ENCODE measurements around the gene SNX25. TPM values are rescaled to one million over a fixed set of nuclear protein-coding genes. Genes with fewer than 3 reads are reported as not detected.
A peak's percentile ranks its signal among the peaks of the same experiment; 100 is the strongest.

SNX25 gene
- total RNA-seq, 1 experiment from 2014 or later = 3.5 TPM

DNA sequence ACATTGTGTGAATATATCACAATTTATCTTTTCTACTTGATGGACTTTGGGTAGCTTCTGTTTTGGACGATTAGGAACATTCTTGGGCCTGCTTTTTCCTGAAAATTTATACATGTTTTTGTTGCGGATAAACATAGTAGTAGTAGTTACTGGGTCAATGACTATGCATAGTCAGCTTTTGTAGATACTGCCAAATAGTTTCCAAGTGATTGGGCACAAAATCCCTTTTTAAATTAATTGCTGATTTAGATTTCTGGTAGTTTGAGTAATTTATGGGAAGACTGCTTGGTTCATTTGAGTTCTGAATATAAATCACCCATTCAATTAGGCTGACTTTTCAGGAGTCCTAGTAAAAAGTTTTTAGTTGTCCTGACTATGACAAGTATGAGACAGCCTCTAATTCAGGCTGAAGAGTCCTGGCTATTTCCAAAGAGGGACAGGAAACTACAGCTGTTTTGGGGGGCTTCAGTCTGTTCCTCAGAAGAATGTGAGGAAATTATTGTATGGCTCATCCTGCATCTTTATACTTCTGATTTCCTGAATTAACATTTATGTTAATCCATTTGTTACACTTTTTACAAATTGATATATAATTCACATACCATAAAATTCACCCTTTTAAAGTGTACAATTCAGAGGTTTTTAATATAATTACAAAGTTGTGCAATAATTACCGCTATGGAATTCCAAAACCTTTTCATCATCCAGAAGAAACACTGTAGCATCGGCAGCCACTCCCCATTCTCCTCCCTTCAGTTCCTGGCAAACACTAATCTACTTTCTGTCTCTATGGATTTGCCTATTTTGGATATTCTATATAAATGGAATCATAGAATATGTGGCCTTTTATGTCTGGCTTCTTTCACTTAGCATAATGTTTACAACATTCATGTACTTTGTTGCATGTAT, 172.1 kb downstream of the SNX25 start:
- H3K27ac ChIP-seq (ENCODE audit: low read depth, low read length, poor library complexity, severe bottlenecking) = no peak overlapping the region
- H3K36me3 ChIP-seq (ENCODE audit: insufficient read depth, low read length, poor library complexity, severe bottlenecking) = no peaks in the 10 kb centered on the region
- peak; percentile 90 for DNase-seq (ENCODE audit: low spot score)
- intact Hi-C loops (cut with micrococcal nuclease; ENCODE audit: unreplicated experiment) = loop anchor here (2.0 kb wide), 1 partner anchor 171 kb away; no protein-coding TSS in a partner anchor
- H3K4me3 ChIP-seq (ENCODE audit: low read depth, low read length, poor library complexity, severe bottlenecking) = no peak overlapping the region
- peaks cover 16% of the 10 kb centered on the region for H3K9me3 ChIP-seq (ENCODE audit: low read depth, low read length, poor library complexity, severe bottlenecking)
- TF ChIP-seq, protein P1, sequence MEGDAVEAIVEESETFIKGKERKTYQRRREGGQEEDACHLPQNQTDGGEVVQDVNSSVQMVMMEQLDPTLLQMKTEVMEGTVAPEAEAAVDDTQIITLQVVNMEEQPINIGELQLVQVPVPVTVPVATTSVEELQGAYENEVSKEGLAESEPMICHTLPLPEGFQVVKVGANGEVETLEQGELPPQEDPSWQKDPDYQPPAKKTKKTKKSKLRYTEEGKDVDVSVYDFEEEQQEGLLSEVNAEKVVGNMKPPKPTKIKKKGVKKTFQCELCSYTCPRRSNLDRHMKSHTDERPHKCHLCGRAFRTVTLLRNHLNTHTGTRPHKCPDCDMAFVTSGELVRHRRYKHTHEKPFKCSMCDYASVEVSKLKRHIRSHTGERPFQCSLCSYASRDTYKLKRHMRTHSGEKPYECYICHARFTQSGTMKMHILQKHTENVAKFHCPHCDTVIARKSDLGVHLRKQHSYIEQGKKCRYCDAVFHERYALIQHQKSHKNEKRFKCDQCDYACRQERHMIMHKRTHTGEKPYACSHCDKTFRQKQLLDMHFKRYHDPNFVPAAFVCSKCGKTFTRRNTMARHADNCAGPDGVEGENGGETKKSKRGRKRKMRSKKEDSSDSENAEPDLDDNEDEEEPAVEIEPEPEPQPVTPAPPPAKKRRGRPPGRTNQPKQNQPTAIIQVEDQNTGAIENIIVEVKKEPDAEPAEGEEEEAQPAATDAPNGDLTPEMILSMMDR (conservative IDR thresholded peaks at IDR 0.05; ENCODE audit: low read depth, low read length) = no peak
- TF ChIP-seq EZH2 (IDR thresholded peaks at IDR 0.05; ENCODE audit: borderline replicate concordance, low read depth, low read length, poor library complexity, severe bottlenecking) = no peak
- ChIA-PET POLR2A (ENCODE audit: low non-redundant PET) (interaction anchor here (0.6 kb wide), 1 partner anchor 20 kb away, joined by 5 read pairs; no protein-coding TSS in a partner anchor), CTCF (no interaction called here)
- H3K27me3 ChIP-seq (replicated peaks; ENCODE audit: insufficient read depth, low read depth, low read length, poor library complexity) = peaks cover 9% of the 10 kb centered on the region
- BruUV-seq (replicated peaks) = no TSS peak
- peaks cover 20% of the 10 kb centered on the region for H3K4me1 ChIP-seq (ENCODE audit: insufficient read depth, low read length, poor library complexity, severe bottlenecking)

DNA sequence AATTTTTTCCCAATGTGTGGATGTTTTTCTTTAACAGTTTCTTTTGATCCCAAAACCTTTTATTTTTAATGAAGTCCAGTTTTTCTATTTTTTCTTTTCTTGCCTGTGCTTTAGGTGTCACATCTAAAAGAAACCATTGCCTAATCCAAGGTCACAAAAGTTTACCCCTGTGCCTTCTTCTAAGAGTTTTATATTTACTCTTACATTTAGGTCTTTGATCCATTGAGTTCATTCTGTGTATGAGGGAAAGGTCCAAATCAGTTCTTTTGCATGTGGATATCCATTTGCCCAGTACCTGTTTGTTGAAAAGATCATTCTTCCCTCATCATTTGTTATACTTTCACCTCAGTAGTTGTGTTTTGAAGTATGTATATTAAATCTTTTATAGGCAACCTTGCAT, 173.4 kb downstream of the SNX25 start:
- Histone ChIP-seq H3K36me3 (ENCODE audit: insufficient read depth, low read length, poor library complexity, severe bottlenecking) (no peaks in the 10 kb centered on the region), H3K4me3 (ENCODE audit: low read depth, low read length, poor library complexity, severe bottlenecking) (no peak overlapping the region), H3K9me3 (ENCODE audit: low read depth, low read length, poor library complexity, severe bottlenecking) (peaks cover 16% of the 10 kb centered on the region), H3K27ac (ENCODE audit: low read depth, low read length, poor library complexity, severe bottlenecking) (no peak overlapping the region), H3K4me1 (ENCODE audit: insufficient read depth, low read length, poor library complexity, severe bottlenecking) (peaks cover 20% of the 10 kb centered on the region), H3K27me3 (replicated peaks; ENCODE audit: insufficient read depth, low read depth, low read length, poor library complexity) (peaks cover 9% of the 10 kb centered on the region)
- intact Hi-C loops (cut with micrococcal nuclease; ENCODE audit: unreplicated experiment) = no loop called here
- TF ChIP-seq EZH2 (IDR thresholded peaks at IDR 0.05; ENCODE audit: borderline replicate concordance, low read depth, low read length, poor library complexity, severe bottlenecking) = no peak
- TF ChIP-seq, protein P1 (conservative IDR thresholded peaks at IDR 0.05; ENCODE audit: low read depth, low read length) = no peak
- no peak for DNase-seq (ENCODE audit: low spot score)
- ChIA-PET POLR2A (ENCODE audit: low non-redundant PET) (no interaction called here), CTCF (no interaction called here)
- BruUV-seq (replicated peaks) = no TSS peak

GRCh38 chr4:185383451-185383850, 174.1 kb downstream of the SNX25 start:
- POLR2A ChIA-PET (ENCODE audit: low non-redundant PET) = no interaction called here
- H3K27ac ChIP-seq (ENCODE audit: low read depth, low read length, poor library complexity, severe bottlenecking) = no peak overlapping the region
- no TSS peak for BruUV-seq (replicated peaks)
- peaks cover 2% of the 10 kb centered on the region for H3K27me3 ChIP-seq (replicated peaks; ENCODE audit: insufficient read depth, low read depth, low read length, poor library complexity)
- CTCF ChIA-PET = no interaction called here
- peaks cover 16% of the 10 kb centered on the region for H3K9me3 ChIP-seq (ENCODE audit: low read depth, low read length, poor library complexity, severe bottlenecking)
- intact Hi-C loops (cut with micrococcal nuclease; ENCODE audit: unreplicated experiment) = no loop called here
- no peak for DNase-seq (ENCODE audit: low spot score)
- TF ChIP-seq, protein P1 (conservative IDR thresholded peaks at IDR 0.05; ENCODE audit: low read depth, low read length) = no peak
- no peak for TF ChIP-seq EZH2 (IDR thresholded peaks at IDR 0.05; ENCODE audit: borderline replicate concordance, low read depth, low read length, poor library complexity, severe bottlenecking)
- H3K36me3 ChIP-seq (ENCODE audit: insufficient read depth, low read length, poor library complexity, severe bottlenecking) = no peaks in the 10 kb centered on the region
- H3K4me1 ChIP-seq (ENCODE audit: insufficient read depth, low read length, poor library complexity, severe bottlenecking) = peaks cover 20% of the 10 kb centered on the region
- H3K4me3 ChIP-seq (ENCODE audit: low read depth, low read length, poor library complexity, severe bottlenecking) = no peak overlapping the region

All from A673 (cell line).